HEK293 (cell line): ENCODE data around the gene APOL1.

ENCODE experiments used
- CTCF ChIA-PET: fragments of 350-600 bp; formaldehyde crosslinking; extraction: SDS; loops from one replicate; lab custom pipeline; 2021; ENCODE audit warnings: antibody characterized with exemption; lab: Yijun Ruan, JAX
- POLR2A ChIA-PET: fragments of 300-600 bp; formaldehyde crosslinking; extraction: SDS; loops from one replicate; lab custom pipeline; 2020; ENCODE audit warnings: antibody characterized with exemption, inconsistent platforms; lab: Yijun Ruan, JAX
- H3K27ac ChIP-seq: fragments of 200-500 bp; sonication (Bioruptor generic); 2 replicates; pipeline ENCODE4 v1.5.1; 2014; ENCODE audit warnings: low read depth, low read length, control low read depth, inconsistent platforms; ENCODE audit errors: extremely low read depth
- H3K36me3 ChIP-seq, 2 experiments: fragments of 200-500 bp in 1 of 2; sonication (Bioruptor generic) in 1 of 2; 1 replicate in 1 of 2; 2 replicates in 1 of 2; pipeline ENCODE4 v1.5.1; 2014 to 2017; ENCODE audit warnings: inconsistent platforms in 2 of 2, low read length in 2 of 2; ENCODE audit not compliant: control insufficient read depth in 2 of 2, insufficient read depth in 1 of 2
- H3K4me1 ChIP-seq: fragments of 200-500 bp; sonication (Bioruptor generic); 2 replicates; pipeline ENCODE4 v1.5.1; 2014; ENCODE audit warnings: mild to moderate bottlenecking, low read length, inconsistent platforms; ENCODE audit not compliant: control insufficient read depth, insufficient read depth
- H3K4me3 ChIP-seq: 2 replicates; pipeline ENCODE4 v1.5.1; 2011; ENCODE audit warnings: low read depth, mild to moderate bottlenecking, control low read depth, low read length, moderate library complexity
- H3K9me3 ChIP-seq: fragments of 200-500 bp; sonication (Bioruptor generic); 2 replicates; pipeline ENCODE4 v1.5.1; 2014; ENCODE audit warnings: low read depth, low read length, inconsistent platforms; ENCODE audit not compliant: control insufficient read depth, insufficient read depth
- BCL6B ChIP-seq: fragments of 450-650 bp; formaldehyde crosslinking; IDR thresholded peaks from 2 replicates; pipeline ENCODE4 v1.5.1; 2017; ENCODE audit warnings: missing biosample characterization, missing genetic modification characterization
- EGR2 ChIP-seq: fragments of 450-650 bp; formaldehyde crosslinking; IDR thresholded peaks from 2 replicates; pipeline ENCODE4 v1.5.1; 2016; ENCODE audit warnings: low read depth, missing biosample characterization, missing genetic modification characterization
- GLI2 ChIP-seq: fragments of 450-650 bp; formaldehyde crosslinking; IDR thresholded peaks from 2 replicates; pipeline ENCODE4; 2017; ENCODE audit warnings: missing biosample characterization, missing genetic modification characterization, low read depth, borderline replicate concordance
- KLF7 ChIP-seq: fragments of 450-650 bp; formaldehyde crosslinking; IDR thresholded peaks from 2 replicates; pipeline ENCODE4 v1.5.1; 2016; ENCODE audit warnings: missing biosample characterization, missing genetic modification characterization, borderline replicate concordance
- KLF8 ChIP-seq: fragments of 450-650 bp; formaldehyde crosslinking; IDR thresholded peaks from 2 replicates; pipeline ENCODE4 v1.5.1; 2016; ENCODE audit warnings: missing biosample characterization, missing genetic modification characterization
- PRDM6 ChIP-seq: fragments of 450-650 bp; formaldehyde crosslinking; IDR thresholded peaks from 2 replicates; pipeline ENCODE4 v1.5.1; 2017; ENCODE audit warnings: missing biosample characterization, missing genetic modification characterization
- SP3 ChIP-seq: fragments of 450-650 bp; formaldehyde crosslinking; IDR thresholded peaks from 2 replicates; pipeline ENCODE4 v1.5.1; 2016; ENCODE audit warnings: missing biosample characterization, missing genetic modification characterization
- ZBTB7A ChIP-seq: fragments of 450-650 bp; formaldehyde crosslinking; IDR thresholded peaks from 2 replicates; pipeline ENCODE4 v1.5.1; 2016; ENCODE audit warnings: low read depth, missing biosample characterization, missing genetic modification characterization
- ZFHX2 ChIP-seq: fragments of 450-650 bp; formaldehyde crosslinking; conservative IDR thresholded peaks from 2 replicates; pipeline ENCODE4 v1.5.1; 2016; ENCODE audit warnings: missing biosample characterization, missing genetic modification characterization
- ZNF138 ChIP-seq: fragments of 450-650 bp; formaldehyde crosslinking; IDR thresholded peaks from 2 replicates; pipeline ENCODE4 v1.5.1; 2016; ENCODE audit warnings: missing biosample characterization, missing genetic modification characterization, borderline replicate concordance
- ZNF155 ChIP-seq: fragments of 450-650 bp; formaldehyde crosslinking; IDR thresholded peaks from 2 replicates; pipeline ENCODE4 v1.5.1; 2016; ENCODE audit warnings: missing biosample characterization, missing genetic modification characterization
- ZNF174 ChIP-seq: fragments of 450-650 bp; formaldehyde crosslinking; IDR thresholded peaks from 2 replicates; pipeline ENCODE4 v1.5.0; 2017; ENCODE audit warnings: missing biosample characterization, mild to moderate bottlenecking, missing genetic modification characterization
- ZNF211 ChIP-seq: fragments of 450-650 bp; formaldehyde crosslinking; IDR thresholded peaks from 2 replicates; pipeline ENCODE4 v1.5.1; 2016; ENCODE audit warnings: low read depth, missing biosample characterization, missing genetic modification characterization
- ZNF529 ChIP-seq: fragments of 450-650 bp; formaldehyde crosslinking; IDR thresholded peaks from 2 replicates; pipeline ENCODE4 v1.5.1; 2017; ENCODE audit warnings: missing genetic modification characterization, missing biosample characterization; ENCODE audit not compliant: insufficient replicate concordance
- ZNF549 ChIP-seq: fragments of 450-650 bp; IDR thresholded peaks from 2 replicates; pipeline ENCODE4 v1.5.1; 2018; ENCODE audit warnings: missing biosample characterization, missing genetic modification characterization, mild to moderate bottlenecking, inconsistent platforms, moderate library complexity
- ZNF560 ChIP-seq: fragments of 450-650 bp; formaldehyde crosslinking; IDR thresholded peaks from 2 replicates; pipeline ENCODE4 v1.5.1; 2017; ENCODE audit warnings: missing biosample characterization, missing genetic modification characterization, borderline replicate concordance
- ZNF561 ChIP-seq: fragments of 450-650 bp; IDR thresholded peaks from 2 replicates; pipeline ENCODE4 v1.5.1; 2018; ENCODE audit warnings: missing biosample characterization, missing genetic modification characterization, borderline replicate concordance
- ZNF621 ChIP-seq: fragments of 450-650 bp; formaldehyde crosslinking; IDR thresholded peaks from 2 replicates; pipeline ENCODE4 v1.5.1; 2017; ENCODE audit warnings: missing biosample characterization, missing genetic modification characterization
- ZNF626 ChIP-seq: fragments of 450-650 bp; sonication (Bioruptor Pico); formaldehyde crosslinking; IDR thresholded peaks from 2 replicates; pipeline ENCODE4 v1.5.1; 2018; ENCODE audit warnings: missing biosample characterization, missing genetic modification characterization, inconsistent platforms
- ZNF677 ChIP-seq: fragments of 450-650 bp; IDR thresholded peaks from 2 replicates; pipeline ENCODE4 v1.5.0; 2018; ENCODE audit warnings: missing biosample characterization, mild to moderate bottlenecking, missing genetic modification characterization, moderate library complexity
- ZSCAN30 ChIP-seq: fragments of 450-650 bp; IDR thresholded peaks from 2 replicates; pipeline ENCODE4 v1.5.1; 2018; ENCODE audit warnings: missing biosample characterization, mild to moderate bottlenecking, missing genetic modification characterization, moderate library complexity
- TF ChIP-seq, protein P1 (sequence below): fragments of 450-650 bp; formaldehyde crosslinking; IDR thresholded peaks from 2 replicates; pipeline ENCODE4 v1.5.1; 2016; ENCODE audit warnings: missing biosample characterization, missing genetic modification characterization
- TF ChIP-seq, protein P2 (sequence below): fragments of 450-650 bp; formaldehyde crosslinking; IDR thresholded peaks from 2 replicates; pipeline ENCODE4 v1.5.1; 2016; ENCODE audit warnings: missing biosample characterization, missing genetic modification characterization
- TF ChIP-seq, protein P3 (sequence below): fragments of 450-650 bp; formaldehyde crosslinking; conservative IDR thresholded peaks from 2 replicates; pipeline ENCODE4 v1.5.1; 2016; ENCODE audit warnings: low read depth, missing biosample characterization, missing genetic modification characterization

Gene APOL1

DNA sequence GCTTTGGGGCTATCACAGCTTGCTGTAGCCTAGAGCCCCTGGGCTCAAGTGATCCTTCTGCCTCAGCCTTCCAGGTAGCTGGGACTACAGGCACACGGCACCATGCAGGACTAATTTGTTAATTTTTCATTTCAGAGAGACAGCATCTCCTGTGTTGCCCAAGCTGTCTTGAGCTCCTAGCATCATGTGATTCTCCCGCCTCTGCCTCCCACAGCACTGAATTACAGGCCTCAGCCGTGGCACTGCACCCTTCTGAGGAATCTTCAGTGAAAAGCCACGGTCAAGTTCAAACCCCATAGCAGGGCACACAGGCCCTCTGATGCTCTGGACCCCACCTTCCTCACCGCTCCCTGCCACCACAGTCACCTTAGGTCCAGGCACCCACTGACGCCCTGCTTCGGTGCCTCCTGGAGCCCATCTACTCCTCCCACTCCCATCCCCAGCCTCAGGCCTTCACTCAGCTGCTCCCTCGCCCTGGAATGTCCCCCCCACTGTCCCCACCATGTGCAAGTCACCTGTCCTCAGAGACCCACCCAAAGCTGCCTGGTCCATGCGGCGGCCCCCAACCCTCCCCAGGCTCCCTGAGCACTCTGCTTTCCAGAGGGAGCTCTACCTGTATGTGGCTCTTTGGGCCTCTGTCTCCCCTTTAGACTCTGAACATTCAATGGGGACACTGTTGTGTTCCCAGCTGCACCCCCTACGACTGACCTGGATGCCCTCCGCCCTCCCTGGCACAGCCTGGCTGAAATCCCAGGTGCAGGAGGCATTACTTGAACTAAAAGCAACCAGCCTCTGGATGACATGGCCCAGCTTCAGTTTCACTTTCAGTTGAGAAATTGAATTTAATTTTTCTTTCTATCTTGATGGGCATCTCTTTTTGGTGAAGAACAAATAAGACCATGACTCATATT is 15.2 kb upstream of the APOL1 start:
- H3K4me1 ChIP-seq = peaks cover 9% of the 10 kb centered on the region
- POLR2A ChIA-PET = interaction anchor here (1.1 to 2.7 kb wide), 2 partner anchors 33 to 244 kb away, joined by 3 to 8 read pairs; partner anchors contain the start of gene TXN2
- no peaks in the 10 kb centered on the region for H3K9me3 ChIP-seq
- H3K27ac ChIP-seq = no peak overlapping the region
- CTCF ChIA-PET = interaction anchor here (0.6 to 3.1 kb wide), 8 partner anchors 16 to 443 kb away, joined by 3 to 13 read pairs (median 5); no protein-coding TSS in a partner anchor
- H3K4me3 ChIP-seq = no peak overlapping the region
- H3K36me3 ChIP-seq = peaks cover 0 to 28% of the 10 kb centered on the region in 2 experiments; a peak in 1 of 3 replicates
- no peak for TF ChIP-seq ZNF549 (tag by site-specific recombination)
- no peak for TF ChIP-seq ZNF138 (tag by site-specific recombination)
- no peak for TF ChIP-seq SP3 (tag by site-specific recombination)
- TF ChIP-seq, protein P1, sequence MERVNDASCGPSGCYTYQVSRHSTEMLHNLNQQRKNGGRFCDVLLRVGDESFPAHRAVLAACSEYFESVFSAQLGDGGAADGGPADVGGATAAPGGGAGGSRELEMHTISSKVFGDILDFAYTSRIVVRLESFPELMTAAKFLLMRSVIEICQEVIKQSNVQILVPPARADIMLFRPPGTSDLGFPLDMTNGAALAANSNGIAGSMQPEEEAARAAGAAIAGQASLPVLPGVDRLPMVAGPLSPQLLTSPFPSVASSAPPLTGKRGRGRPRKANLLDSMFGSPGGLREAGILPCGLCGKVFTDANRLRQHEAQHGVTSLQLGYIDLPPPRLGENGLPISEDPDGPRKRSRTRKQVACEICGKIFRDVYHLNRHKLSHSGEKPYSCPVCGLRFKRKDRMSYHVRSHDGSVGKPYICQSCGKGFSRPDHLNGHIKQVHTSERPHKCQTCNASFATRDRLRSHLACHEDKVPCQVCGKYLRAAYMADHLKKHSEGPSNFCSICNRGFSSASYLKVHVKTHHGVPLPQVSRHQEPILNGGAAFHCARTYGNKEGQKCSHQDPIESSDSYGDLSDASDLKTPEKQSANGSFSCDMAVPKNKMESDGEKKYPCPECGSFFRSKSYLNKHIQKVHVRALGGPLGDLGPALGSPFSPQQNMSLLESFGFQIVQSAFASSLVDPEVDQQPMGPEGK (tag by site-specific recombination) = 0 out of 2 replicates have a peak, but pooled peaks have one; percentile 4
- 0 out of 2 replicates have a peak, but pooled peaks have one; percentile 41 for TF ChIP-seq PRDM6 (tag by site-specific recombination)
- TF ChIP-seq ZNF211 = no peak
- TF ChIP-seq ZNF621 (tag by site-specific recombination) = no peak
- no peak for TF ChIP-seq ZSCAN30 (tag by site-specific recombination)
- TF ChIP-seq ZNF561 (tag by site-specific recombination) = no peak
- TF ChIP-seq GLI2 (tag by site-specific recombination) = no peak
- TF ChIP-seq ZNF626 (tag by site-specific recombination) = no peak
- no peak for TF ChIP-seq ZNF677 (tag by site-specific recombination)
- TF ChIP-seq BCL6B = no peak
- TF ChIP-seq ZBTB7A (tag by site-specific recombination) = no peak
- TF ChIP-seq, protein P2, sequence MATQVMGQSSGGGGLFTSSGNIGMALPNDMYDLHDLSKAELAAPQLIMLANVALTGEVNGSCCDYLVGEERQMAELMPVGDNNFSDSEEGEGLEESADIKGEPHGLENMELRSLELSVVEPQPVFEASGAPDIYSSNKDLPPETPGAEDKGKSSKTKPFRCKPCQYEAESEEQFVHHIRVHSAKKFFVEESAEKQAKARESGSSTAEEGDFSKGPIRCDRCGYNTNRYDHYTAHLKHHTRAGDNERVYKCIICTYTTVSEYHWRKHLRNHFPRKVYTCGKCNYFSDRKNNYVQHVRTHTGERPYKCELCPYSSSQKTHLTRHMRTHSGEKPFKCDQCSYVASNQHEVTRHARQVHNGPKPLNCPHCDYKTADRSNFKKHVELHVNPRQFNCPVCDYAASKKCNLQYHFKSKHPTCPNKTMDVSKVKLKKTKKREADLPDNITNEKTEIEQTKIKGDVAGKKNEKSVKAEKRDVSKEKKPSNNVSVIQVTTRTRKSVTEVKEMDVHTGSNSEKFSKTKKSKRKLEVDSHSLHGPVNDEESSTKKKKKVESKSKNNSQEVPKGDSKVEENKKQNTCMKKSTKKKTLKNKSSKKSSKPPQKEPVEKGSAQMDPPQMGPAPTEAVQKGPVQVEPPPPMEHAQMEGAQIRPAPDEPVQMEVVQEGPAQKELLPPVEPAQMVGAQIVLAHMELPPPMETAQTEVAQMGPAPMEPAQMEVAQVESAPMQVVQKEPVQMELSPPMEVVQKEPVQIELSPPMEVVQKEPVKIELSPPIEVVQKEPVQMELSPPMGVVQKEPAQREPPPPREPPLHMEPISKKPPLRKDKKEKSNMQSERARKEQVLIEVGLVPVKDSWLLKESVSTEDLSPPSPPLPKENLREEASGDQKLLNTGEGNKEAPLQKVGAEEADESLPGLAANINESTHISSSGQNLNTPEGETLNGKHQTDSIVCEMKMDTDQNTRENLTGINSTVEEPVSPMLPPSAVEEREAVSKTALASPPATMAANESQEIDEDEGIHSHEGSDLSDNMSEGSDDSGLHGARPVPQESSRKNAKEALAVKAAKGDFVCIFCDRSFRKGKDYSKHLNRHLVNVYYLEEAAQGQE (tag by site-specific recombination) = no peak
- TF ChIP-seq ZNF155 (tag by site-specific recombination) = no peak
- no peak for TF ChIP-seq KLF7 (tag by site-specific recombination)
- no peak for TF ChIP-seq ZNF560 (tag by site-specific recombination)
- no peak for TF ChIP-seq KLF8 (tag by site-specific recombination)
- TF ChIP-seq ZNF529 (tag by site-specific recombination) = no peak
- TF ChIP-seq, protein P3, sequence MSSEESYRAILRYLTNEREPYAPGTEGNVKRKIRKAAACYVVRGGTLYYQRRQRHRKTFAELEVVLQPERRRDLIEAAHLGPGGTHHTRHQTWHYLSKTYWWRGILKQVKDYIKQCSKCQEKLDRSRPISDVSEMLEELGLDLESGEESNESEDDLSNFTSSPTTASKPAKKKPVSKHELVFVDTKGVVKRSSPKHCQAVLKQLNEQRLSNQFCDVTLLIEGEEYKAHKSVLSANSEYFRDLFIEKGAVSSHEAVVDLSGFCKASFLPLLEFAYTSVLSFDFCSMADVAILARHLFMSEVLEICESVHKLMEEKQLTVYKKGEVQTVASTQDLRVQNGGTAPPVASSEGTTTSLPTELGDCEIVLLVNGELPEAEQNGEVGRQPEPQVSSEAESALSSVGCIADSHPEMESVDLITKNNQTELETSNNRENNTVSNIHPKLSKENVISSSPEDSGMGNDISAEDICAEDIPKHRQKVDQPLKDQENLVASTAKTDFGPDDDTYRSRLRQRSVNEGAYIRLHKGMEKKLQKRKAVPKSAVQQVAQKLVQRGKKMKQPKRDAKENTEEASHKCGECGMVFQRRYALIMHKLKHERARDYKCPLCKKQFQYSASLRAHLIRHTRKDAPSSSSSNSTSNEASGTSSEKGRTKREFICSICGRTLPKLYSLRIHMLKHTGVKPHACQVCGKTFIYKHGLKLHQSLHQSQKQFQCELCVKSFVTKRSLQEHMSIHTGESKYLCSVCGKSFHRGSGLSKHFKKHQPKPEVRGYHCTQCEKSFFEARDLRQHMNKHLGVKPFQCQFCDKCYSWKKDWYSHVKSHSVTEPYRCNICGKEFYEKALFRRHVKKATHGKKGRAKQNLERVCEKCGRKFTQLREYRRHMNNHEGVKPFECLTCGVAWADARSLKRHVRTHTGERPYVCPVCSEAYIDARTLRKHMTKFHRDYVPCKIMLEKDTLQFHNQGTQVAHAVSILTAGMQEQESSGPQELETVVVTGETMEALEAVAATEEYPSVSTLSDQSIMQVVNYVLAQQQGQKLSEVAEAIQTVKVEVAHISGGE (tag by site-specific recombination) = no peak
- TF ChIP-seq ZNF174 (tag by site-specific recombination) = no peak
- peak; percentile 81 for TF ChIP-seq EGR2 (tag by site-specific recombination)
- peak; percentile 87 for TF ChIP-seq ZFHX2 (tag by site-specific recombination)
